DMS 273 treated with DMSO at 0.1 percent for 48 hours (cell line): ENCODE measurements around the gene NDUFS7.

Experiments
- DNase-seq: peaks from one replicate; lab custom pipeline; 2025; lab: John Stamatoyannopoulos, UW

NDUFS7 gene

GRCh38 chr19:1386945-1387683, 3.4 kb downstream of the NDUFS7 start:
- DNase-seq = no peak

DNA sequence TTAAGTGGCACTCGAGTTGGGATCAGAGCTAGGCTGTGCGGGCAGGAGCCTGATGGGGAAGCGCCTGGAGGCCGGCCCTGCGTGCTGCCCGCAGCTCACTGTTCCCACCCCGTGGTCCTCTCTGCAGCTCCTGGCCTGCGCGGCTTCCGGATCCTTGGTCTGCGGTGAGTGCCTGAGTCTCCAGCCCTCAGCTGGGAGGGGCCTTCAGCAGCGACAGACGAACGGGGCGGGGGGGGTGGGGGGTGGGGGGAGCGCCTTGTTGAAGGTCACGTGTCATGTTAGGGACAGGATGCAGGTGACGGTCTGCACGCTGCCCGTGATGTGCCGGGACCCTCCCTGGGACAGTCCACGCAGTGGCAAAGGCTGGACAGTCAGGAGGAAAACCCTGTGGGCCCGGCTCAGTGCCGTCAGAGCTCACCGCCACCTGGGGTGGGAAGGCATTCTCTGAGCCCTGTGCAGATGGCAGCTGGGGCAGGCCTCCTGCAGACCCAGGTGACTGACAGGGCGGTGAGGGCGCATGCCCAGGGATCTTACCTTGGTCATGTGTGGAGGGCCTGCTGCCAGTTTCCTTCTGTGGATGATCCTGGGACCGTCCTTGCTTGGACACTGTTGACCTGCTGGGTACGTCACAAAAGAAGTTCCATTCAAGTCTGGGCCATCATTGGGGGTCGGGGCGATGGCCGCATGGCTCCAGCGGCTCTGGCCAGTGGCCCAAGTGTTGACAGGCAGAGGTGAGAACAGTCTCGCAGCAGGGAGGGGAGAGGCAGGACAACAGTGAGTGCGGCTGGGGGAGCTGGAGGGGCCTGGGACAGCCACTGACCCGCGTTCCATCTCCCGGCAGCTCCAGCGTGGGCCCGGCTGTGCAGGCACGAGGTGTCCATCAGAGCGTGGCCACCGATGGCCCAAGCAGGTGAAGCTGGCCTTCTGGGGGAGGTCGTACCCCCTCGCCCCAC, 4.3 kb downstream of the NDUFS7 start:
- DNase-seq = no peak

GRCh38 chr19:1388637-1389026, 4.9 kb downstream of the NDUFS7 start:
- no peak for DNase-seq

GRCh38 chr19:1389033-1389940, 5.6 kb downstream of the NDUFS7 start:
- no peak for DNase-seq

DNA sequence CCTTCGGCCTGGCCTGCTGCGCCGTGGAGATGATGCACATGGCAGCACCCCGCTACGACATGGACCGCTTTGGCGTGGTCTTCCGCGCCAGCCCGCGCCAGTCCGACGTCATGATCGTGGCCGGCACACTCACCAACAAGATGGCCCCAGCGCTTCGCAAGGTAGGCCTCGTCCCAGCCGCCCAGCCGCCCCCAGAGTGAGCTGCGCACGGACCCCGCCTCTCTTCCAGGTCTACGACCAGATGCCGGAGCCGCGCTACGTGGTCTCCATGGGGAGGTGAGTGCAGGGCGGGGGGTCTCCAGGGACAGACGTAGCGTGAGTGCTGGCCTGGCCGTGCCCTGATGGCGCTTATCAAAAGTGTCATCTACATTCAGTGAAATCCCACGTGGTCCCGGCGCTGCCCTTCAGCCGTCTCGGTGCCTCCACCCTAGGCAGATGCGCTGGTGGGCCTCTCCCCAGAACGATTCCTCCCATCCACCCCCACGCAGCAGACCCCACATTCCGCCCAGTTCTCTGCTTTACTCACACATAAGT, 7.2 kb downstream of the NDUFS7 start:
- DNase-seq = no peak

GRCh38 chr19:1392407-1392806, 8.7 kb downstream of the NDUFS7 start:
- DNase-seq = no peak

- DNase-seq = no peak
Observed at GRCh38 chr19:1392939-1393530, 9.3 kb downstream of the NDUFS7 start.

GRCh38 chr19:1393841-1394240, 10.1 kb downstream of the NDUFS7 start:
- DNase-seq = no peak

DNA sequence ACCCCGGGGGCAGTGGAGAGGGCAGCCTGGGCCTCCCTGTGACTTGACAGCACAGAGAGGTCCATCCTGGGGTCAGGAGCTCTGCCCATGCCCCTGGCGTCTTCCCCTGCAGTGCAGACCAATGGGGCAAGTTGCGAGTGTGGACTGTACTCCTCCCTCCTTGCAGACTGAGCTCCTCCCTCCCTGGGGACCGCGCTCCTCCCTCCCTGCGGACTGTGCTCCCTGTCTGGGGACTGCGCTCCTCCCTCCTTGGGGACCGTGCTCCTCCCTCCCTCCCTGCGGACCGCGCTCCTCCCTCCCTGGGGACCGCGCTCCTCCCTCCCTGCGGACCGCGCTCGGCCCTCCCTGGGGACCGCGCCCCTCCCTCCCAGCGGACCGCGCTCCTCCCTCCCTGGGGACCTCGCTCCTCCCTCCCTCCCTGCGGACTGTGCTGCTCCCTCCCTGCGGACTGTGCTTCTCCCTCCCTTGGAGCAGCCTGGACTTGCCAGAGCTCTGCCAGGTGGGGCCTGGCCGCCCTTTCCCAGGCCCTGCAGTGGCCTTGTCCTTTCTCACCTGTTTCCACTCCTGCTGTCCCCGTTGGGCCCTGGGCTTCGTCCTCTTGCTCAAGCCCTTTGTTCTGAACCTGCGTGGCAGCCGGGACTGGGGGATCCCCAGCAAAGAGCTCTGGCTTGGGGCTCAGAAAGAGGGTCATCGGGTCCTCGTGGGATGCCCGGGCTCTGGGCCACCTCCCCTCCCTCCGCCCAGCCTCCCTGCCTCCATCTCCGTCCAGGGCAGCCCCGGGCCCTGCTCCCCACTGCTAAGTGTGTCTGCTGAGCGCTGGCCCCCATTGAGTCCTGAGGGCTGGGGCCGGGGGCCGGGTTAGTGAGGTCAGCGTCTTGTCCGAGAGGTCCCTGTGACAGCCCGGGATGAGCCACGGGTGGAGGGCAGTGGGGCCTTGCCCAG, 10.8 kb downstream of the NDUFS7 start:
- DNase-seq = no peak

GRCh38 chr19:1395194-1396018, 11.7 kb downstream of the NDUFS7 start:
- no peak for DNase-seq

- no peak for DNase-seq
Observed at GRCh38 chr19:1396019-1396767, 12.5 kb downstream of the NDUFS7 start.

GRCh38 chr19:1396768-1397679, 13.3 kb downstream of the NDUFS7 start:
- no peak for DNase-seq

GRCh38 chr19:1397838-1398237, 14.1 kb downstream of the NDUFS7 start:
- DNase-seq = no peak

DNA sequence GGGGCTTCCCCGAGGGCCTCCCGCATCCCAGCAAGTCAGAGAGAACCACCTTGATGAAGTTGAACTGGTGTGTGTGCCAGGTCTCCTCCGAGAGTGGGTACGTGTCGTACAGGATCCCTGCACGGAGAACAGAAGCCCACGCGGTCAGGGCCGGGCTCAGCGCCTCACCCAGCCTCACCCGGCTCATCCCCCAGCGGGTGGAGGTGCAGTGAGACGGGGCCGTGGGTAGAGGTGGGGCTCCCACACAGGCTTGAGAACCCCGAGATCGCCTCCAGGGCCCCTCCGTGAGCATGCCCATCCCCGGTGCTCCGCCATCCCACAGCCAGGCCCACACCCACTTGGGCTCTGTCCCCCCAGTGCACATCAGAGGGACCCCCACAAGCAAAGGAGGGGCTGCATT, 15.4 kb downstream of the NDUFS7 start:
- DNase-seq = no peak

- no peak for DNase-seq
Observed at GRCh38 chr19:1399745-1400144, 16.0 kb downstream of the NDUFS7 start.

DNA sequence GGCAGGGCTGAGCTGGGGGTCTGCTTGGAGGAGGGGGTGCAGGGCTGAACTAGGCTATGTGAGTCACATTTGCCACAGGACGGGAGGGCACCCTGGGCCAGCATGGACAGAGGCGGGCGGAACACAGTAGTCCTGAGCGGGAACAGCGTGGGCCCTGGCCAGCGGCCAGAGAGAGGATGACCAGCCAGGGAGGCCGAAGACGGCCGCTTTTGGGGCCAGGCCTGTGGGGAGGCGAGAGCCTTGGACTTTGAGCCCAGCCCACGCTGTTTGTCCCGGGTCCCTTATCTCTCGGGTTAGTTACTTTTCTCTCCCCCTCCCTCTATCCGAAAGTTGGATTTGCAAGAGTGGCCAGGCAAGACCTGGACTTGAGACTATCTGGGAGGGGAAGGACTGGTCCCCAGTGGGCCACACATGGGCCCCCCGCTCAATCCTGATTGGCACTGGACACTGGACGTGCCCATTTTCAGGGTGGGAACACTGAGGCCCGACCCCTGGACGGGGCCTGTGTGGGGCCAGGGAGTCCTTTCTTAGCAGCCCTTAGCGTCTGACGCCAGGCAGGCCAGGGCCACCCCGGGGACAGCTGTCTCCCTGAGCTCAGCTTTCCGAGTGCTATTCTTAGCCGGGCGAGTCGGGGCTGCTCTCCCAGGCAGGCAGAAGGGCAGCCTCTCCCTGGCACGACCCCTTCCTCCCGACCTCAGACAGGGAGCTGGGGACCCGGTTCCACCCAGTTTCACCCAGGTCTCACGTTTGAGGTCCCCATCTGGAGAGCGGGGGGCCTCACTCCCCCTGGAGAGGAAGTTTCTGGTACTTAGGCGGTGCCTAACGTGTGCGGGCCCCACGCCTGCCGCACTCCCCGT, 16.8 kb downstream of the NDUFS7 start:
- peak; percentile 27 for DNase-seq
